Measurements from ENCODE around the gene CRACR2A.

The CRACR2A gene

GRCh38 chr12:3636328-3636727 is 116.6 kb downstream of the CRACR2A start:
- Histone ChIP-seq H3K9ac (ENCODE audit: low read length) (no peak overlapping the region), H3K36me3 (ENCODE audit: insufficient read depth, low read length) (0 out of 2 replicates have a peak, but pooled peaks cover 5% of the 10 kb centered on the region), H3K79me2 (ENCODE audit: insufficient read depth, low read length) (no peaks in the 10 kb centered on the region), H3K4me1 (ENCODE audit: insufficient read depth, low read length, severe bottlenecking) (no peaks in the 10 kb centered on the region), H3K9me3 (ENCODE audit: low read length) (no peaks in the 10 kb centered on the region), H3K27me3 (ENCODE audit: insufficient read depth, low read length) (no peaks in the 10 kb centered on the region), H2AFZ (ENCODE audit: low read length) (no peak overlapping the region), H3K9me2 (ENCODE audit: low read depth, low read length) (no peaks in the 10 kb centered on the region), H3K4me3 (ENCODE audit: low read depth, low read length, poor library complexity, severe bottlenecking) (no peak overlapping the region), H3K4me2 (ENCODE audit: low read length) (no peak overlapping the region), H3F3A (ENCODE audit: insufficient read depth, low read length) (no peaks in the 10 kb centered on the region), H4K20me1 (ENCODE audit: insufficient read depth, low read length) (no peaks in the 10 kb centered on the region), H3K27ac (ENCODE audit: low read depth, low read length, poor library complexity, severe bottlenecking) (no peak overlapping the region)
- TF ChIP-seq CTCF (IDR thresholded peaks at IDR 0.05; ENCODE audit: low read length), result no peak
- TF ChIP-seq EZH2 (IDR thresholded peaks at IDR 0.05; ENCODE audit: borderline replicate concordance, low read length), result no peak

GRCh38 chr12:3634348-3634747 is 118.6 kb downstream of the CRACR2A start:
- no peak overlapping the region for H3K4me2 ChIP-seq (ENCODE audit: low read length)
- H3K36me3 ChIP-seq (ENCODE audit: insufficient read depth, low read length), result 0 out of 2 replicates have a peak, but pooled peaks cover 5% of the 10 kb centered on the region
- H3K27me3 ChIP-seq (ENCODE audit: insufficient read depth, low read length), result no peaks in the 10 kb centered on the region
- no peak overlapping the region for H3K27ac ChIP-seq (ENCODE audit: low read depth, low read length, poor library complexity, severe bottlenecking)
- no peak for TF ChIP-seq CTCF (IDR thresholded peaks at IDR 0.05; ENCODE audit: low read length)
- no peak for TF ChIP-seq EZH2 (IDR thresholded peaks at IDR 0.05; ENCODE audit: borderline replicate concordance, low read length)
- H3K4me1 ChIP-seq (ENCODE audit: insufficient read depth, low read length, severe bottlenecking), result no peaks in the 10 kb centered on the region
- H3F3A ChIP-seq (ENCODE audit: insufficient read depth, low read length), result no peaks in the 10 kb centered on the region
- no peak overlapping the region for H3K4me3 ChIP-seq (ENCODE audit: low read depth, low read length, poor library complexity, severe bottlenecking)
- no peak overlapping the region for H3K9ac ChIP-seq (ENCODE audit: low read length)
- no peaks in the 10 kb centered on the region for H3K79me2 ChIP-seq (ENCODE audit: insufficient read depth, low read length)
- H3K9me3 ChIP-seq (ENCODE audit: low read length), result no peaks in the 10 kb centered on the region
- no peaks in the 10 kb centered on the region for H4K20me1 ChIP-seq (ENCODE audit: insufficient read depth, low read length)
- no peaks in the 10 kb centered on the region for H3K9me2 ChIP-seq (ENCODE audit: low read depth, low read length)
- no peak overlapping the region for H2AFZ ChIP-seq (ENCODE audit: low read length)

- H3K79me2 ChIP-seq (ENCODE audit: insufficient read depth, low read length), result no peaks in the 10 kb centered on the region
- no peak overlapping the region for H2AFZ ChIP-seq (ENCODE audit: low read length)
- H3K4me3 ChIP-seq (ENCODE audit: low read depth, low read length, poor library complexity, severe bottlenecking), result no peak overlapping the region
- no peak overlapping the region for H3K4me2 ChIP-seq (ENCODE audit: low read length)
- no peak overlapping the region for H3K27ac ChIP-seq (ENCODE audit: low read depth, low read length, poor library complexity, severe bottlenecking)
- H3K9me3 ChIP-seq (ENCODE audit: low read length), result no peaks in the 10 kb centered on the region
- no peaks in the 10 kb centered on the region for H3F3A ChIP-seq (ENCODE audit: insufficient read depth, low read length)
- TF ChIP-seq CTCF (IDR thresholded peaks at IDR 0.05; ENCODE audit: low read length) (no peak), EZH2 (IDR thresholded peaks at IDR 0.05; ENCODE audit: borderline replicate concordance, low read length) (no peak)
- no peaks in the 10 kb centered on the region for H3K27me3 ChIP-seq (ENCODE audit: insufficient read depth, low read length)
- 0 out of 2 replicates have a peak, but pooled peaks cover 5% of the 10 kb centered on the region for H3K36me3 ChIP-seq (ENCODE audit: insufficient read depth, low read length)
- H3K9ac ChIP-seq (ENCODE audit: low read length), result no peak overlapping the region
- no peaks in the 10 kb centered on the region for H3K9me2 ChIP-seq (ENCODE audit: low read depth, low read length)
- H4K20me1 ChIP-seq (ENCODE audit: insufficient read depth, low read length), result no peaks in the 10 kb centered on the region
- no peaks in the 10 kb centered on the region for H3K4me1 ChIP-seq (ENCODE audit: insufficient read depth, low read length, severe bottlenecking)
Observed at GRCh38 chr12:3633396-3633795, 119.5 kb downstream of the CRACR2A start.

Measured in OCI-LY1 (cell line).